Hepatocyte (in vitro differentiated cells): ENCODE results near the gene DACH2. TPM values are rescaled to one million over a fixed set of nuclear protein-coding genes. Genes with fewer than 3 reads are reported as not detected.

Experiments used
- DNase-seq: peaks from one replicate; pipeline ENCODE4 v3.0.0-alpha.2; 2016; ENCODE audit warnings: low spot score
- H2AFZ ChIP-seq: fragments of 200-600 bp; sonication (generic); 2 replicates; pipeline ENCODE4 v1.6.0; 2016; ENCODE audit warnings: antibody characterized with exemption, mild to moderate bottlenecking
- H3K27ac ChIP-seq: fragments of 200-600 bp; sonication (generic); 2 replicates; pipeline ENCODE4 v1.5.1; 2016; ENCODE audit warnings: mild to moderate bottlenecking
- H3K27me3 ChIP-seq: fragments of 200-600 bp; sonication (generic); 2 replicates; pipeline ENCODE4 v1.6.1; 2016
- H3K36me3 ChIP-seq: fragments of 200-600 bp; sonication (generic); replicated peaks from 2 replicates; pipeline ENCODE4 v1.5.1; 2016; ENCODE audit warnings: low read depth; ENCODE audit not compliant: insufficient read depth
- H3K4me1 ChIP-seq: fragments of 200-600 bp; sonication (generic); 2 replicates; pipeline ENCODE4 v1.5.1; 2016; ENCODE audit warnings: mild to moderate bottlenecking, moderate library complexity; ENCODE audit not compliant: insufficient read depth
- H3K4me2 ChIP-seq: fragments of 200-600 bp; sonication (generic); 2 replicates; pipeline ENCODE4 v1.6.0; 2016
- H3K4me3 ChIP-seq: fragments of 200-600 bp; sonication (generic); 2 replicates; pipeline ENCODE4 v1.5.1; 2016; ENCODE audit warnings: mild to moderate bottlenecking
- H3K79me2 ChIP-seq: fragments of 200-600 bp; sonication (generic); 2 replicates; pipeline ENCODE4 v1.6.0; 2017; ENCODE audit warnings: mild to moderate bottlenecking
- H3K9me2 ChIP-seq: fragments of 200-600 bp; sonication (generic); replicated peaks from 2 replicates; pipeline ENCODE4 v1.6.0; 2017; ENCODE audit warnings: mild to moderate bottlenecking; ENCODE audit not compliant: insufficient read depth
- H3K9me3 ChIP-seq: fragments of 200-600 bp; sonication (generic); 2 replicates; pipeline ENCODE4 v1.5.1; 2016; ENCODE audit warnings: low read depth, mild to moderate bottlenecking
- H4K20me1 ChIP-seq: fragments of 200-600 bp; sonication (generic); 2 replicates; pipeline ENCODE4 v1.6.0; 2016; ENCODE audit warnings: mild to moderate bottlenecking; ENCODE audit not compliant: insufficient read depth, poor library complexity, severe bottlenecking
- EZH2 ChIP-seq: fragments of 200-600 bp; sonication (generic); IDR thresholded peaks from 2 replicates; pipeline ENCODE4 v1.6.1; 2016; ENCODE audit warnings: antibody characterized with exemption, mild to moderate bottlenecking, borderline replicate concordance
- EZH2phosphoT487 ChIP-seq: fragments of 200-600 bp; sonication (generic); IDR thresholded peaks from one replicate; pipeline ENCODE4 v1.6.1; 2018; ENCODE audit warnings: antibody characterized with exemption, mild to moderate bottlenecking, low read depth, moderate library complexity; ENCODE audit not compliant: unreplicated experiment, severe bottlenecking
- WGBS: methylation state at CpG from one replicate; pipeline ENCODE4 v1.1.6; 2016; ENCODE audit warnings: low lambda C conversion rate; ENCODE audit errors: missing lambda C conversion rate; 5-methylcytosine and 5-hydroxymethylcytosine counted together
- polyA plus RNA-seq: library from polyadenylated mRNA; unstranded; fragments of >200 nt; fragmentation: Nextera tagmentation; extraction: Ambion mirVana; gene quantifications from 2 replicates; pipeline ENCODE4 v1.2.1, GENCODE V29; 2016
- total RNA-seq: library from RNA; depleted of rRNA; stranded (reverse); fragments of >200 nt; gene quantifications from 2 replicates; pipeline ENCODE4 v1.2.3, GENCODE V29; 2014
- TF ChIP-seq, protein P1 (sequence below): fragments of 200-600 bp; sonication (generic); IDR thresholded peaks from 2 replicates; pipeline ENCODE4 v1.5.1; 2016; ENCODE audit warnings: antibody characterized with exemption, mild to moderate bottlenecking; ENCODE audit not compliant: poor library complexity

DACH2 gene
- total and polyA plus RNA-seq, 2 experiments from 2014 or later, result 0.67 to 0.87 TPM

DNA sequence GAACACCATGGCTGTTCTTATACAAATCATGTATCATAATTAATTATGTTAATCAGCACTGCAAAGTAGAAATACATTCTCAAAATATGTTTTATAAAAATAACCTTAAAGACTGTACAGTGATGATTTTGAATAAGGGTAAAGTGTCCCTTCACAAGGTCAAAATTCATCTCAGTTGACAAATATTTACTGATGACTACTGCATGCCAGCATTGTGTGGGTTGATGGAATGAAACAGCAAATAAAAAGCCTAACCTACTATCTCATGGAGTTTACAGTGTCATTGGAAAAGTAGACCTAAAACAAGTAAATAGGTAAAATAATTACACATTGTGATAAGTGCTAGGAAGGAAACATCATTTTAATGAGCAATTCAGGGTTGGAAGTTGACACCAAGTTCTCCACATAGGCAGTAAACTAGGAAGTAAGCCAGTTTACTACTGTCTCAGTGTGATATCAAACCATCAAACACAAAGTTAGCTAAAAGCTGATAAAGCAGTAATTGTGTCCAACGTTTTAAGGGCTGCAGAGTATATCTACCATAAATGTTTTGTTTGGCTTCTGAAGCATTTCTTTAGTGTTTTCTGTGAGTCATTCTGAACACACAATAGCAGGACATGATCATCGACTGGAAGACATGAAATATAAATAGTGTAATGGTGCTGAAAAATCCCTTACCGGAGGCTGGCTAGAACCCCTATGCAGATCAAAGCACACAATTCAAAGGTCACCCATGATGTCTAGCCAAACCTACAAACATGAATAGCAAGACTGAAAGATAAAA, 221.8 kb downstream of the DACH2 start:
- no peaks in the 10 kb centered on the region for H3K79me2 ChIP-seq
- H3K27me3 ChIP-seq, result no peaks in the 10 kb centered on the region
- H3K36me3 ChIP-seq, result peaks cover 4% of the 10 kb centered on the region
- TF ChIP-seq, protein P1, sequence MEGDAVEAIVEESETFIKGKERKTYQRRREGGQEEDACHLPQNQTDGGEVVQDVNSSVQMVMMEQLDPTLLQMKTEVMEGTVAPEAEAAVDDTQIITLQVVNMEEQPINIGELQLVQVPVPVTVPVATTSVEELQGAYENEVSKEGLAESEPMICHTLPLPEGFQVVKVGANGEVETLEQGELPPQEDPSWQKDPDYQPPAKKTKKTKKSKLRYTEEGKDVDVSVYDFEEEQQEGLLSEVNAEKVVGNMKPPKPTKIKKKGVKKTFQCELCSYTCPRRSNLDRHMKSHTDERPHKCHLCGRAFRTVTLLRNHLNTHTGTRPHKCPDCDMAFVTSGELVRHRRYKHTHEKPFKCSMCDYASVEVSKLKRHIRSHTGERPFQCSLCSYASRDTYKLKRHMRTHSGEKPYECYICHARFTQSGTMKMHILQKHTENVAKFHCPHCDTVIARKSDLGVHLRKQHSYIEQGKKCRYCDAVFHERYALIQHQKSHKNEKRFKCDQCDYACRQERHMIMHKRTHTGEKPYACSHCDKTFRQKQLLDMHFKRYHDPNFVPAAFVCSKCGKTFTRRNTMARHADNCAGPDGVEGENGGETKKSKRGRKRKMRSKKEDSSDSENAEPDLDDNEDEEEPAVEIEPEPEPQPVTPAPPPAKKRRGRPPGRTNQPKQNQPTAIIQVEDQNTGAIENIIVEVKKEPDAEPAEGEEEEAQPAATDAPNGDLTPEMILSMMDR, result no peak
- TF ChIP-seq EZH2phosphoT487, result no peak
- no peak for TF ChIP-seq EZH2
- no peak for DNase-seq
- no peak overlapping the region for H3K4me2 ChIP-seq
- no peak overlapping the region for H3K27ac ChIP-seq
- H3K9me3 ChIP-seq, result no peaks in the 10 kb centered on the region
- no peaks in the 10 kb centered on the region for H3K9me2 ChIP-seq
- H3K4me3 ChIP-seq, result no peak overlapping the region
- H3K4me1 ChIP-seq, result no peaks in the 10 kb centered on the region
- WGBS, result 52% methylated on average over 3 of the region's 3 CpGs
- H4K20me1 ChIP-seq, result no peaks in the 10 kb centered on the region
- H2AFZ ChIP-seq, result no peak overlapping the region

DNA sequence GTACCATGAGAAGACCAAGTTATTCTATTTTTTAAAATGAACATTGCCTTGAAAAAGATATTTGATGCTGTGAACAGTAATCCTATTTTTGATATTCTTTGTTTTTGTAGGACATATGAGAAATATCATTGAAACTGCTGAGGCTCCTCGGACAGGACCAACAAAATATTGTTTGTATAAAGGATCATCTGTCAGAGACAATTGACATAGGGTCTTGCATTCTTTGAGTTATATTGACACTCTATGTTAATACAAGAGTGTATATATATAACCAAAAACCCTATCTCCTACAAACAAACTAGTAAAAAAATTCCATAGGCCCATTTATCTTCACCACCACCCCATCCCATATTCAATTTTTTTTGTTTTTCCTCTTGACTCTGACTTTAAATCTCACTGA, 222.7 kb downstream of the DACH2 start:
- 74% methylated on average over 1 of the region's 1 CpG for WGBS
- Histone ChIP-seq H3K27ac (no peak overlapping the region), H3K36me3 (peaks cover 4% of the 10 kb centered on the region), H3K4me3 (no peak overlapping the region), H3K4me2 (no peak overlapping the region), H3K9me2 (no peaks in the 10 kb centered on the region), H4K20me1 (no peaks in the 10 kb centered on the region), H3K4me1 (no peaks in the 10 kb centered on the region), H3K27me3 (no peaks in the 10 kb centered on the region), H3K9me3 (no peaks in the 10 kb centered on the region), H3K79me2 (no peaks in the 10 kb centered on the region), H2AFZ (no peak overlapping the region)
- TF ChIP-seq, protein P1, result no peak
- no peak for TF ChIP-seq EZH2phosphoT487
- TF ChIP-seq EZH2, result no peak
- no peak for DNase-seq

DNA sequence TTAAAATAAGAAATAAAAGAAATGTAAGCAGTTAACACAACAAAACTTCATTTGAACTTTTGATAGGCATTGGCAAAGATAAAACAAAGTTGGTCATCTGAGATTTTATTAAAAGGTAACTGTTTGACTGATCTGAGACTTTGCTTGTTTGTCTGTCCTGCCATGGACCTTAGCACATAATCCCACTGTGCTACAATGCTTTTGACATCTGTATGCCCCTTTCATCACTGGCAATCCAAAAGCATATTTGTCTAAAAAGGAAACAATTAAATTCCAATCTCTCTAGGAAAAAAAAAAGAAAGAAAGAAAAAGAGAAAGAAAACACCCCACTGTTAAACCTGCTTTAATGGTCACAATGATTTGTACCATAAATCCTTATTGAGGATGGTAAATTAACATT, 231.0 kb downstream of the DACH2 start:
- TF ChIP-seq, protein P1, result no peak
- TF ChIP-seq EZH2phosphoT487, result no peak
- TF ChIP-seq EZH2, result no peak
- Histone ChIP-seq H2AFZ (no peak overlapping the region), H3K36me3 (no peaks in the 10 kb centered on the region), H3K9me2 (no peaks in the 10 kb centered on the region), H3K4me1 (no peaks in the 10 kb centered on the region), H4K20me1 (no peaks in the 10 kb centered on the region), H3K4me2 (no peak overlapping the region), H3K4me3 (no peak overlapping the region), H3K79me2 (no peaks in the 10 kb centered on the region), H3K9me3 (no peaks in the 10 kb centered on the region), H3K27ac (no peak overlapping the region), H3K27me3 (no peaks in the 10 kb centered on the region)
- DNase-seq, result no peak
